B cell (primary cell): ENCODE data around the gene SAMD4B.
"Not testable (repeated sequence)": the region's sequence is repeated elsewhere in the genome, so short reads cannot be mapped to it uniquely, and the experiment has no call there.

Source experiments
- EZH2 ChIP-seq: IDR thresholded peaks from 2 replicates; pipeline ENCODE4 v1.6.1; 2012; ENCODE audit warnings: borderline replicate concordance, low read depth, mild to moderate bottlenecking, moderate library complexity, low read length; ENCODE audit not compliant: insufficient read depth, poor library complexity, severe bottlenecking
- TF ChIP-seq, protein P1 (sequence below): fragments of 200-600 bp; IDR thresholded peaks from one replicate; pipeline ENCODE4 v1.8.0; 2022; ENCODE audit warnings: antibody characterized with exemption, mild to moderate bottlenecking

- TF ChIP-seq EZH2: not testable (repeated sequence)
- TF ChIP-seq, protein P1, sequence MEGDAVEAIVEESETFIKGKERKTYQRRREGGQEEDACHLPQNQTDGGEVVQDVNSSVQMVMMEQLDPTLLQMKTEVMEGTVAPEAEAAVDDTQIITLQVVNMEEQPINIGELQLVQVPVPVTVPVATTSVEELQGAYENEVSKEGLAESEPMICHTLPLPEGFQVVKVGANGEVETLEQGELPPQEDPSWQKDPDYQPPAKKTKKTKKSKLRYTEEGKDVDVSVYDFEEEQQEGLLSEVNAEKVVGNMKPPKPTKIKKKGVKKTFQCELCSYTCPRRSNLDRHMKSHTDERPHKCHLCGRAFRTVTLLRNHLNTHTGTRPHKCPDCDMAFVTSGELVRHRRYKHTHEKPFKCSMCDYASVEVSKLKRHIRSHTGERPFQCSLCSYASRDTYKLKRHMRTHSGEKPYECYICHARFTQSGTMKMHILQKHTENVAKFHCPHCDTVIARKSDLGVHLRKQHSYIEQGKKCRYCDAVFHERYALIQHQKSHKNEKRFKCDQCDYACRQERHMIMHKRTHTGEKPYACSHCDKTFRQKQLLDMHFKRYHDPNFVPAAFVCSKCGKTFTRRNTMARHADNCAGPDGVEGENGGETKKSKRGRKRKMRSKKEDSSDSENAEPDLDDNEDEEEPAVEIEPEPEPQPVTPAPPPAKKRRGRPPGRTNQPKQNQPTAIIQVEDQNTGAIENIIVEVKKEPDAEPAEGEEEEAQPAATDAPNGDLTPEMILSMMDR: not testable (repeated sequence)
Measured at GRCh38 chr19:39379366-39379765, 37.1 kb downstream of the SAMD4B start.
